ENCODE measurements around the gene NEXN. TPM values are rescaled to one million over a fixed set of nuclear protein-coding genes. Genes with fewer than 3 reads are reported as not detected.

The NEXN gene
- total RNA-seq, 1 donor, result 16.8 TPM

DNA sequence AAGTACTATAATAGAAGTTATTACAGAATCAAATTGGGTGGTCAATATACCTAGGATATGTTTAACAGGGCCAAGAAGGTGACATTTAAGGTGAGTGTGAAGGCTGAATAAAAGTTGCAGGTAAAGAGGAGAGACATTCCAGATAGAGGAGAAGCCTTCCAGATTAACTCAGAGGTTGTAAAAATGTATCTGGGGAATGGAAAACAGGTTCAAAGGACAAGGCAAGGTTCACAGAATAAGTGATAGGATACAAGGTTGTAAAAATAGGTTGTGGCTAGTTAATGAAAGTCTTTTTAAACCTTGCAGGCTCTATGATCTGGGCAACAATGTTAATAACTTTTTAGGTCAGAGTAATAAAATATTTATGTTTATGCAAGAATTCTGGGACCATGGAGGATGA lies 50.2 kb downstream of the NEXN start:
- no peak for DNase-seq (ENCODE audit: low read depth)
- H3K4me3 ChIP-seq (ENCODE audit: low read depth, low read length), result no peak overlapping the region
- no peak for TF ChIP-seq CTCF (IDR thresholded peaks at IDR 0.05; ENCODE audit: insufficient read depth, low read depth, low read length)

GRCh38 chr1:77940921-77941570 lies 52.6 kb downstream of the NEXN start:
- DNase-seq (ENCODE audit: low read depth), result no peak
- TF ChIP-seq CTCF (IDR thresholded peaks at IDR 0.05; ENCODE audit: insufficient read depth, low read depth, low read length), result no peak
- no peak overlapping the region for H3K4me3 ChIP-seq (ENCODE audit: low read depth, low read length)

DNA sequence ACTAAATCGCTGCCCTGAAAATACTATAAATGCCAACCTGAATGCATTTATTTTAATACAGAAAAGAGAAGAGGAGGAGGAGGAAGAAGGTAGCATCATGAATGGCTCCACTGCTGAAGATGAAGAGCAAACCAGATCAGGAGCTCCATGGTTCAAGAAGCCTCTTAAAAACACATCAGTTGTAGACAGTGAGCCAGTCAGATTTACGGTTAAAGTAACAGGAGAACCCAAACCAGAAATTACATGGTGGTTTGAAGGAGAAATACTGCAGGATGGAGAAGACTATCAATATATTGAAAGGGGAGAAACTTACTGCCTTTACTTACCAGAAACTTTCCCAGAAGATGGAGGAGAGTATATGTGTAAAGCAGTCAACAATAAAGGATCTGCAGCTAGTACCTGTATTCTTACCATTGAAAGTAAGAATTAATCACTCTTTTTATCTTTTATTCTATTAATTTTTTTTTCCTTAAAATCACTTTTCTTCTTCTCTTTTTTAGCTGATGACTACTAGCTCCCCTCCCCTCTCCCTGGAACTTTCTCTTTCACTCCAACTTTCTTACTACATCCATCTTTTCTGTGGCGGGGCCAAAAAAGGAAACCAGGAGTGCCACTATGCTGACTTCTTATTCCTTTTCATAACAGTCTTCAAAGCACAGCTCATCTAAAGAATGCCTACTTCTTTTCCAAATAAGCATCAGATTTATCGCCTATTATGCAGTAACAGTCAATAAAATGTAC lies 54.1 kb downstream of the NEXN start:
- no peak overlapping the region for H3K4me3 ChIP-seq (ENCODE audit: low read depth, low read length)
- no peak for TF ChIP-seq CTCF (IDR thresholded peaks at IDR 0.05; ENCODE audit: insufficient read depth, low read depth, low read length)
- no peak for DNase-seq (ENCODE audit: low read depth)

GRCh38 chr1:77945345-77945744 lies 56.9 kb downstream of the NEXN start:
- TF ChIP-seq CTCF (IDR thresholded peaks at IDR 0.05; ENCODE audit: insufficient read depth, low read depth, low read length), result no peak
- H3K4me3 ChIP-seq (ENCODE audit: low read depth, low read length), result no peak overlapping the region
- DNase-seq (ENCODE audit: low read depth), result no peak

- peak; percentile 26 for DNase-seq (ENCODE audit: low read depth)
- H3K4me3 ChIP-seq (ENCODE audit: low read depth, low read length), result no peak overlapping the region
- TF ChIP-seq CTCF (IDR thresholded peaks at IDR 0.05; ENCODE audit: insufficient read depth, low read depth, low read length), result peak; percentile 12
These were observed 60.5 kb downstream of the NEXN start for GRCh38 chr1:77948841-77949424.

GRCh38 chr1:77950873-77951272 lies 62.4 kb downstream of the NEXN start:
- no peak for TF ChIP-seq CTCF (IDR thresholded peaks at IDR 0.05; ENCODE audit: insufficient read depth, low read depth, low read length)
- DNase-seq (ENCODE audit: low read depth), result no peak
- no peak overlapping the region for H3K4me3 ChIP-seq (ENCODE audit: low read depth, low read length)

All from fibroblast of villous mesenchyme (primary cell).